ENCODE data around the gene TNS3.
"Not testable (repeated sequence)": the region's sequence is repeated elsewhere in the genome, so short reads cannot be mapped to it uniquely, and the experiment has no call there.

GRCh38 chr7:47469846-47470245, 112.1 kb downstream of the TNS3 start:
- not testable (repeated sequence) for TF ChIP-seq POLR2A (IDR thresholded peaks at IDR 0.05; ENCODE audit: low read length); GATA1 (IDR thresholded peaks at IDR 0.05; ENCODE audit: low read depth, low read length)
